ENCODE results near the gene TIPARP. TPM values are rescaled to one million over a fixed set of nuclear protein-coding genes. Genes with fewer than 3 reads are reported as not detected.
A peak's percentile ranks its signal among the peaks of the same experiment; 100 is the strongest.
"Not testable (repeated sequence)": the region's sequence is repeated elsewhere in the genome, so short reads cannot be mapped to it uniquely, and the experiment has no call there.

Gene TIPARP
- total RNA-seq, 1 donor from 2014 or later, result 26.0 TPM

DNA sequence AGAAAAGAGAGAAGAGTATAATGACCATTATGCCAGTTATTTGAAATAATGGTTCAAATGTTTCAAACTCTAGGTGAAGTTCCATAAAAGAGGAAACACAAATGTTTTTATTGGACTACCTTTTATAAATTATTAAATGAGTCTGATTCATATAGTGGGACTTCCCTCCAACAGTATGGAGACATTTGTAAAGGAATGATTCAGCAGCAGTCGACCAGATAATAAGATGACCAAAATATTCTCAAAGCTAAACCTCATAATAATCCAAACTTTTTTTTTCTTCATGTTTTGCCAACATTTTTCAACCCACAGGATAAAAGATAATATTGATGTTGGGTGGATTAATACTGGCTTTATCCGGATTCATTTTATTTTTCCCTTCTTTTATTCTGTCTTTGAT is 18.8 kb downstream of the TIPARP start:
- ATAC-seq (no peak), DNase-seq (ENCODE audit: missing footprints) (no peak)
- intact Hi-C loops (cut with DNase I), result no loop called here

DNA sequence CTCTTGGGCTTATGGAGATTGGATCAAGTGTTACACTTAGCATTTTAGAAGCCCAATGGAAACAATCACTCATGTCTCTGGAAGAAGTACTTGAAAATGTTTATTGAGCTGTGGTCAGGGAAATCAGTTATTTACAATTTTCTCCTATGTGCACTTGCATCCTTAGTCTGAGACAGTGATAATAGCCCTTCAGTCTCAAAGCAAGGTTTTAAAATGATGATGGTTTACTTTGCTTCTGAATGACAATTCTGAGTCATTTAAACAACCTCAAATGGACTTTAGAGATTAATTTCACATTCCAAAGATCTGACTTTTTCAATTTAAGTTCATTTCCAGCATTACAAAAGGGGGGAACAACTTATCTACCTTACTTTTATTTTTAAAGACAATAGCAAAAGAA is 20.1 kb downstream of the TIPARP start:
- ATAC-seq (no peak), DNase-seq (ENCODE audit: missing footprints) (no peak)
- intact Hi-C loops (cut with DNase I), result no loop called here

DNA sequence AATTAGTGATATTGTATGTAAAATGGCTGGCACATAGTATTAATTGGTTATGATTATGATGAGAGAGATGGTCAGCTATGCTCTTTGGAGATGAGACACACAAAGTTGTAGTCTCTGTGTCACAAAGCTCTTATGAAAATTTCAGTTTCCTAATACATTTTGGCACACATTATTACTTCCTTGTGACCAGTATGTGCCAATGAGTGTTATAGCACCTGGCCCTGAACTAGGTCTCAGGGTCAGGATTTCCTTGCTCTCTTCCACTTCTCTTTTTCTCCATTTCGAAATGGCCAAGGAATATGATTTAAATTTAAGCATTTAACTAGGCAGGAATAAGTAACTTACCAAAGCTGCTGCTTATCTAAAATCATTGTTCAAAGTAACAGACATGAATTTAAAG is 28.0 kb downstream of the TIPARP start:
- intact Hi-C loops (cut with DNase I), result no loop called here
- DNase-seq (ENCODE audit: missing footprints), result no peak
- ATAC-seq, result peak; percentile 20

- no peak for ATAC-seq
- DNase-seq (ENCODE audit: missing footprints), result no peak
- intact Hi-C loops (cut with DNase I), result no loop called here
Measured at GRCh38 chr3:156704370-156705036, 30.1 kb downstream of the TIPARP start.

- ATAC-seq, result no peak
Measured at GRCh38 chr3:156705761-156706616, 31.6 kb downstream of the TIPARP start.

DNA sequence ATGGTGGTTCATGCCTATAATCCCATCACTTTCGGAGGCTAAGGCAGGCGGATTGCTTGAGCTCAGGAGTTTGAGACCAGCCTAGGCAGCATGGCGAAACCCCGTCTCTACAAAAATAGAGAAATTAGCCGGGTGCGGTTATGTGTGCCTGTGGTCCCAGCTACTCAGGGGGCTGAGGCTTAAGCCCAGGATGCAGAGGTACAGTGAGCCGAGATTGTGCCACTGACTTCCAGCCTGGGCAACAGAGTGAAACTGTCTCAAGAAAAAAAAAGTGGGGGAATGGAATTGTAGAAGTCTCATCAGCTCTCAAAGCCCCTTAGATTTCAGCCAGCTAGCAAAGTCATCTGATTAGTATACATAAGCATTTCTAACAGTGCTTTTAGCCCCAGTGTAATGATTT is 33.2 kb downstream of the TIPARP start:
- ATAC-seq (no peak), DNase-seq (ENCODE audit: missing footprints) (no peak)
- intact Hi-C loops (cut with DNase I), result no loop called here

More at GRCh38 chr3:156705761-156706616, 31.6 kb downstream of the TIPARP start:
- no peak for DNase-seq (ENCODE audit: missing footprints)
- intact Hi-C loops (cut with DNase I), result no loop called here

- intact Hi-C loops (cut with DNase I), result no loop called here
- no peak for ATAC-seq
- no peak for DNase-seq (ENCODE audit: missing footprints)
Measured at GRCh38 chr3:156710429-156710828, 36.0 kb downstream of the TIPARP start.

GRCh38 chr3:156711113-156711512 is 36.7 kb downstream of the TIPARP start:
- ATAC-seq (no peak), DNase-seq (ENCODE audit: missing footprints) (no peak)
- intact Hi-C loops (cut with DNase I), result no loop called here

DNA sequence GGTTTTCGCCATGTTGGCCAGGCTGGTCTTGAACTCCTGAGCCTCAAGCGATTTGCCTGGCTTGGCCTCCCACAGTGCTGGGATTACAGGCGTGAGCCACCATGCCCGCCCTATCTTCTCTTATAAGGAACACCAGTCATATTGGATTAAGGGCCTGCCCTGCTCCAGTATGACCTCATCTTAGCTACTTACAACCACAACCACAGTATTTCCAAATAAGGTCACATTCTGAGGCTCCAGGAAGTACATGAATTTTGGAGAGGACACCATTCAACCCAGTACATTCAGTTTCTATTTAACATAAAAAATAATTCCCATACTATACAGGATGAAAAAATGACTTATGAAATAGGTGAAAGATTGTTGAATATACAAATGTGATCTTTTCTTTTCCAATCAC is 37.6 kb downstream of the TIPARP start:
- DNase-seq (ENCODE audit: missing footprints); intact Hi-C loops (cut with DNase I); ATAC-seq: not testable (repeated sequence)

DNA sequence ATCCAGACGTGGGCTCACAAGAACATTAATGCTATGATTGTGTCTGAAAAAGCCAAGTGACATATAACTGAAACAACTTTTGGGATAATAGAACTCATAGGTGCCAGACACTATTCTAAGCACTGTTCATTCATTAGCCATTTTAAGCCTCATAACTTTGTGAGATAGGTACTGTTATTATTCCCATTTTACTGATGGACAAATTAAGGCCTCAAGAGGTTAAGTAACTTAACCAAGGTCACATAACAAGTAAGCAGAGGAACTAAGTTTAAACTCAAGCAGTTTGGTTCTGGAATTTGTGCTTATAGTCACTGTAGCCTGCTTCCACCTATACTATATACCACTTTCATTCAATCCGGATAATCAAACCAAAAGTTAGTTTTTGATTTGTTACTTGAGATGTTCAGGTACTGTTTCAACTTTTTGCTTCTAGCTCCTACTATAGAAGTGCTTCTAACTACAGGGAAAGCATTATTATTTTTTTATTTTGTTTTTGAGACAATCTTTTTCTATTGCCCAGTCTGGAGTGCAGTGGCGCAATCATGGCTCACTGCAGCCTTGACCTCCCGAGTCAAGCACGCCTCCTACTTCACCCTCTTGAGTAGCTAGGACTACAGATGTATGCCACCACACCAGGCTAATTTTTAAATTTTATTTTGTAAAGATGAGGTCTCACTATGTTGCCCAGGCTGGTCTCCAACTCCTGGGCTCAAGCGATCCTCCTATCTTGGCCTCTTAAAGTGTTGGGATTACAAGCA is 41.9 kb downstream of the TIPARP start:
- ATAC-seq (no peak), DNase-seq (ENCODE audit: missing footprints) (no peak)
- intact Hi-C loops (cut with DNase I), result no loop called here

DNA sequence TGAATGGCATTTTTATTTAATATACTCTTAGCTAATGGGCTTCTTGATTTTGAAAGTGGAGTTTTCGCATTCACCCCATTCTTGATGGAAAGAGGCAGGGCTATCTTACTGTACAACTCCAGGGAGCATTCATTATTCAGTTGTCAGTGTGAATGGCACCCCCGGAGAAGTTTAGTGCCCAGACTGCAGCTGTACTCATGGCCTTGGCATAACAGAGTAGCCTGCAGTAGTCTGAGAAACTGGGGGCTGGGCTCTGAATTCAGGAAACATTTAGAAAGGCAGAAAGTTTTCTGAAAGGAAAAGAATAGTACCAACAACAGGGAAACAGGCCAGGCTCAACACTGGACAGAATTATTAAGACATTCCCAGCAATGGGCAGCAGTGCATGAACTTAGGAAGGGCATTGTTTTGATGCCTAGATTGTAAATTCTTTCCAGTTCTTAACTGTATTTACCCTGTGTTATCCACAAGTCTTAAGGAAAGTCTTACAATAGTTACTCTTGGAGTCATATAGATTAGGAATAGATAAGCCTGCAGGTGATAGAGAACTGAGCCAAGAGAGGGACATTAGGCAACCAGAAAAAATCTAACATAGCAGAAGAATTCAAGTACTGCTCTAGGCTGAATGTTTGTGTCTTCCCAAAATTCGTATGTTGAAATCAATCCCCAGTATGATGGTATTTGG is 44.4 kb downstream of the TIPARP start:
- DNase-seq (ENCODE audit: missing footprints), result no peak
- intact Hi-C loops (cut with DNase I), result no loop called here
- ATAC-seq, result no peak

DNA sequence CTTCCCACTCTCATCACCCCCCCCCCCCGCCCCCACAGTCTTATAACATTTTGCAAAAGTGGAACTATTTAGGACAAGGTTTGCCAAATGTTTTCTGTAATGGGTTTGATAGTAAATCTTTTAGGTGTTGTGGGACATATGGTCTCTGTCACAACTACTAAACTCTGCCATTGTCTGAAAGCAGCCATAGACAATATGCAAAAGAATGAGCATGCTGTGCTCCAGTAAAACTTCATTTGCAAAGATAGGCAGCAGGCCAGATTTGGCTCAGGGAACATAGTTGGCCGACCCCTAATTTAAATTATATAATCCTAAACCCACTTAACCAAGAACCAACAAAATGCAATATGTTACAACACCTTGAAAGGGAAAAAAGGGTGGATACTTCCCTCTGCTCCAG is 46.4 kb downstream of the TIPARP start:
- intact Hi-C loops (cut with DNase I), result no loop called here

GRCh38 chr3:156721687-156722618 is 47.6 kb downstream of the TIPARP start:
- no peak for ATAC-seq
- intact Hi-C loops (cut with DNase I), result no loop called here
- DNase-seq (ENCODE audit: missing footprints), result no peak

More for the DNA sequence above, 46.4 kb downstream of the TIPARP start:
- DNase-seq (ENCODE audit: missing footprints) (no peak), ATAC-seq (no peak)

DNA sequence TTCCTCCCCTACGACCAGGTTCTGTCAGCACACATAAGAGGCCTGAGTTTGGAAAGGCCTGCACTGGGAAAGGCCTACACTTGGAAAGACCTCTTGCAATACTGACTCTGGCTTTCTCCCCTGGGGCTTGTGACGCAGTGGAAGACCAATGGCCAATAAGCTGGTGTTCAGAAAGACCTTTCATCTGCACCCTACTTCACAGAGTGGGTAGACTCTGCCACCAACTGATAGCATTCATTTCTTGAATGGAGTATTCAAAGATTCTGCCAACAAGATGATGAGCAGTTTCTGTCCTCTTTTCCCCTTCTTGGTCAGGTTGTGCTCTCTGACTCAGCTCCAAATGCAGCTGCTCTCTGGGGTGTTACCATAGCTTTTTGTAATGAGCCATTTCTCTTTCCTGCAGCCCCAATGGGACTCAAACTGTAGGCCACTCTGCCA is 48.8 kb downstream of the TIPARP start:
- intact Hi-C loops (cut with DNase I), result no loop called here
- peak; percentile 76 for ATAC-seq
- no peak for DNase-seq (ENCODE audit: missing footprints)

DNA sequence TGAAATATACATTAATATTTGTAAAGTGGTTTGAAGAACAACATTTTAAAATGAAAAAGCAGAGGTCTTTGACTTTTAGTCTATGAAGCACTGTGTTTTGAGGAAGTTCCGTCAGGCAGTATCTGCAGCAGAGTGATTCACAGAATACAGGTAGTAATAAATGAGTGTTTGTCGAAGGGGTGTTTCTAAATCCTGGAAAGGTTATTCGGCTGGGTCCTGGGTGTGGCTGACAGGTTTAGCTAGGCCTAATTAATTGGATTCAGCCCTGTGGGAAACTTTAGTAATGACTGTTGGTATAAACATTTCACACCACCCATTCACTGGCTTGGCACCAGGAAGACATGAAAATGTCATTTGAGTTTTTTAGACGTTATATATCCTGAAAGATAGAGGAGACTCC is 51.3 kb downstream of the TIPARP start:
- no peak for ATAC-seq
- intact Hi-C loops (cut with DNase I), result no loop called here
- DNase-seq (ENCODE audit: missing footprints), result no peak

DNA sequence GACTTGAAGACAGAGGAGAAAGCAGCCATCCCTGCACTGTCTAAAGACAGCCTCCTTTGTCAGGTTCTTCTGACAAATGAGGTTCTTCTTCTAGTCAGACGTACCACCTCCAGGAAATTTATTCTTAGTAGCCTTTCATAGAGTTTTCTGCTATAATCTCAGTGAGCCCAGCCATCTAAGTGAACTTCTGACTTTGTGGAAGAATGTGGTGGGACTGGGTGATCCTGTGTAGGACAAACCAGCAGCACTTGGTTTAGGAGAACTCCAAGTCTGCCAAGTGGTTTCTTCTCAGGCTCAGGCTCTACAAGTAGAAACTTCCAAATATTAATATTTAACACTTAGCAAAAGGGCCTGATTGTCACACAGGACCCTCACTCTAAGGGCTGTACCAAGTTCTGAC is 52.1 kb downstream of the TIPARP start:
- no peak for DNase-seq (ENCODE audit: missing footprints)
- no peak for ATAC-seq
- intact Hi-C loops (cut with DNase I), result no loop called here

- DNase-seq (ENCODE audit: missing footprints) (no peak), ATAC-seq (no peak)
- intact Hi-C loops (cut with DNase I), result no loop called here
Measured at GRCh38 chr3:156727519-156728205, 53.3 kb downstream of the TIPARP start.

All from Right ventricle myocardium inferior (tissue), 1 donor.